HepG2 (cell line): ENCODE data around the gene STEAP2. TPM values are rescaled to one million over a fixed set of nuclear protein-coding genes. Genes with fewer than 3 reads are reported as not detected.
A peak's percentile ranks its signal among the peaks of the same experiment; 100 is the strongest.

Source experiments
- CHD4 ChIP-seq: fragments of 200-600 bp; sonication (generic); IDR thresholded peaks from 2 replicates; pipeline ENCODE4 v1.7.0; 2017; ENCODE audit warnings: mild to moderate bottlenecking, low read length, borderline replicate concordance
- EEA1 ChIP-seq: sonication (generic); formaldehyde crosslinking; IDR thresholded peaks from 2 replicates; pipeline ENCODE4 v1.5.1; 2020; ENCODE audit warnings: mild to moderate bottlenecking, missing genetic modification reagents, borderline replicate concordance
- POLR2AphosphoS2 ChIP-seq: IDR thresholded peaks from 2 replicates; pipeline ENCODE4 v1.6.1; 2011; ENCODE audit warnings: low read depth, low read length, improper control_type of control experiment
- RFXANK ChIP-seq: IDR thresholded peaks from 2 replicates; pipeline ENCODE4 v1.6.1; 2016
- SMARCE1 ChIP-seq: fragments of 450-650 bp; IDR thresholded peaks from 2 replicates; pipeline ENCODE4 v1.6.1; 2017; ENCODE audit warnings: borderline replicate concordance
- SOX13 ChIP-seq, 3 experiments: fragments of 450-650 bp in 1 of 3; sonication (generic) in 1 of 3; formaldehyde crosslinking in 1 of 3; IDR thresholded peaks in 2 of 3; conservative IDR thresholded peaks in 1 of 3; 2 replicates each; pipeline versions ENCODE4 v1.5.0 to v1.6.1; 2016 to 2020; ENCODE audit warnings: antibody characterized with exemption in 1 of 3, mild to moderate bottlenecking in 1 of 3, missing compliant biosample characterization in 1 of 3, missing genetic modification reagents in 1 of 3, moderate library complexity in 1 of 3
- SRF ChIP-seq: IDR thresholded peaks from 2 replicates; pipeline ENCODE4 v1.6.1; 2011; ENCODE audit warnings: mild to moderate bottlenecking, low read depth, low read length, moderate library complexity
- U2AF1 ChIP-seq: fragments of 200-400 bp; formaldehyde crosslinking; optimal IDR thresholded peaks from 2 replicates; pipeline ENCODE3; 2017; ENCODE audit warnings: mild to moderate bottlenecking, low read depth, low read length
- ZNF251 ChIP-seq: sonication (generic); formaldehyde crosslinking; IDR thresholded peaks from 2 replicates; pipeline ENCODE4 v1.9.0; 2021; ENCODE audit warnings: mild to moderate bottlenecking, missing genetic modification reagents
- ZNF737 ChIP-seq: sonication (generic); formaldehyde crosslinking; IDR thresholded peaks from 2 replicates; pipeline ENCODE4 v1.5.0; 2020; ENCODE audit warnings: missing genetic modification reagents, mild to moderate bottlenecking, borderline replicate concordance
- polyA plus RNA-seq, 8 experiments: library from polyadenylated mRNA; depleted of rRNA in 3 of 8; stranded (reverse) in 7 of 8; unstranded in 1 of 8; fragments of >200 nt; fragmentation: Illumina TruSeq in 4 of 8; extraction: Trizol in 4 of 8; gene quantifications; 2 replicates each; pipeline versions ENCODE4 v1.2.1 to v1.2.3, GENCODE V29; 2011 to 2016; ENCODE audit warnings: low read depth in 4 of 8, missing spikeins in 1 of 8, mixed read lengths in 1 of 8; ENCODE audit not compliant: insufficient read depth in 1 of 8
- total RNA-seq, 5 experiments: library from RNA; depleted of rRNA; stranded (reverse); fragments of >200 nt; fragmentation: Illumina TruSeq; extraction: Trizol; gene quantifications; 2 replicates each; pipeline ENCODE4 v1.2.3, GENCODE V29; 2016; ENCODE audit warnings: low read depth in 1 of 5
- TF ChIP-seq, protein P1 (sequence below), 2 experiments: sonication (generic) in 1 of 2; formaldehyde crosslinking in 1 of 2; IDR thresholded peaks; 2 replicates each; pipeline versions ENCODE4 v1.4.0 to v1.6.1; 2016 to 2020; ENCODE audit warnings: borderline replicate concordance in 1 of 2, low read depth in 1 of 2, mild to moderate bottlenecking in 1 of 2, missing genetic modification reagents in 1 of 2
- TF ChIP-seq, protein P2 (sequence below): sonication (generic); formaldehyde crosslinking; IDR thresholded peaks from 2 replicates; pipeline ENCODE4 v1.9.0; 2022; ENCODE audit warnings: low read depth, missing genetic modification reagents
- TF ChIP-seq, protein P3 (sequence below): sonication (generic); formaldehyde crosslinking; IDR thresholded peaks from 2 replicates; pipeline ENCODE4 v1.8.1; 2022; ENCODE audit warnings: low read depth, mild to moderate bottlenecking, missing genetic modification reagents
- TF ChIP-seq, protein P4 (sequence below): sonication (generic); formaldehyde crosslinking; IDR thresholded peaks from 2 replicates; pipeline ENCODE4 v1.4.0; 2020; ENCODE audit warnings: missing genetic modification reagents

Gene STEAP2
- total and polyA plus RNA-seq, 2 of the 13 experiments (the other 11 are each of a cell fraction or from before 2014, with no cell fraction given), result 4.3 to 4.4 TPM

DNA sequence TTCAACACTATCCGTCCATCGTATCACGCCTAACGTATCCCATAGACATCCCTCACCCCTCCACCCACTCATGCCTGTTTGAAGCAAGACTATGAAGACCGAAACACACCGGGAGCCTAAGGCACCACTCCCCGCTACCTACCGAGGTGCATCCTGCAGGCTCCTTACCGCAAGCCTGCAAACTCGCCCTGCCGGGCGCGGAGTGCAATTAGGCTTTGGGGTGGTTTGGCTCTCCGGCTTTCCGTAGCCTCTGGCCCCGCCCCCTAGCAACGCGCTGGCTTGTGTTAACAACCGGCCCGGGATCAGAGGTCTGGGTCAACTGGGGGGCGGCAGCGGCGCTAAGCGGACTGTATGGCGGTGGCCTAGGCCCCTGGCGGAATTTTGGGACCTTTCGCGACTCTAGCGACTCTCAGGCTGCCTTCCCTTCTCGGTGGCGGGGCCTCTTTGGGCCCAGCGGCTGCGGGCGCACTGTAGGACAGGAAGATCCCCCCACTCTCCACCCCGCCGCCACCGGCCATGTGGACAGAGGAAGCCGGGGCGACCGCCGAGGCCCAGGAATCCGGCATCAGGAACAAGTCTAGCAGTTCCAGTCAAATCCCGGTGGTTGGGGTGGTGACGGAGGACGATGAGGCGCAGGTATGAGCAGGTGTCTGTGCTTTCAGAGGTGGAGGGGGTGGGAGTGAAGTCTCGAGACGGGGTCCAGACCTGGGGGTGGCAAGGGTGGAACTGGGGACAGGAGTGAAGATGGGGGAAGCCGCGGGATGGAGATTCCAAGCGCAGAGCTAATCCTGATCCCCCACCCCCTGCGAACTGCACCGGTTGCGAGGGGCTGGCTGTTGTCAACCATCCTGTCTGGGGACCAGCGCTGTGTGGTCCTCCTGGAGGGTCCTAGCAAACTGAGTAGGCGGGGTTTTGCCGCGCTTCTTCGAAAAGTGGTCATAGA lies 33.6 kb downstream of the STEAP2 start, which contains the start of gene CFAP69 (continued):
- TF ChIP-seq, protein P1, sequence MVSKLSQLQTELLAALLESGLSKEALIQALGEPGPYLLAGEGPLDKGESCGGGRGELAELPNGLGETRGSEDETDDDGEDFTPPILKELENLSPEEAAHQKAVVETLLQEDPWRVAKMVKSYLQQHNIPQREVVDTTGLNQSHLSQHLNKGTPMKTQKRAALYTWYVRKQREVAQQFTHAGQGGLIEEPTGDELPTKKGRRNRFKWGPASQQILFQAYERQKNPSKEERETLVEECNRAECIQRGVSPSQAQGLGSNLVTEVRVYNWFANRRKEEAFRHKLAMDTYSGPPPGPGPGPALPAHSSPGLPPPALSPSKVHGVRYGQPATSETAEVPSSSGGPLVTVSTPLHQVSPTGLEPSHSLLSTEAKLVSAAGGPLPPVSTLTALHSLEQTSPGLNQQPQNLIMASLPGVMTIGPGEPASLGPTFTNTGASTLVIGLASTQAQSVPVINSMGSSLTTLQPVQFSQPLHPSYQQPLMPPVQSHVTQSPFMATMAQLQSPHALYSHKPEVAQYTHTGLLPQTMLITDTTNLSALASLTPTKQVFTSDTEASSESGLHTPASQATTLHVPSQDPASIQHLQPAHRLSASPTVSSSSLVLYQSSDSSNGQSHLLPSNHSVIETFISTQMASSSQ (IDR thresholded peaks at IDR 0.05; ENCODE audit: low read depth), result no peak
- TF ChIP-seq, protein P1 (CRISPR knock-in tag; IDR thresholded peaks at IDR 0.05; ENCODE audit: borderline replicate concordance), result peak; percentile 79; the same call in 1 of the 2 replicates
- TF ChIP-seq SMARCE1 (no peak), SRF (no peak), ZNF737 (CRISPR knock-in tag) (no peak), CHD4 (no peak), ZNF251 (CRISPR knock-in tag) (no peak), U2AF1 (no peak), EEA1 (peak; percentile 42; the same call in 1 of the 2 replicates), SOX13 (IDR thresholded peaks at IDR 0.05) (no peak), SOX13 (CRISPR knock-in tag; conservative IDR thresholded peaks at IDR 0.05 in 1 of 2, IDR thresholded peaks at IDR 0.05 in 1 of 2) (peak in 1 of 2 experiments; percentile 9; a peak in 1 of 4 replicates), POLR2AphosphoS2 (no peak), RFXANK (CRISPR knock-in tag) (no peak)
- TF ChIP-seq, protein P2, sequence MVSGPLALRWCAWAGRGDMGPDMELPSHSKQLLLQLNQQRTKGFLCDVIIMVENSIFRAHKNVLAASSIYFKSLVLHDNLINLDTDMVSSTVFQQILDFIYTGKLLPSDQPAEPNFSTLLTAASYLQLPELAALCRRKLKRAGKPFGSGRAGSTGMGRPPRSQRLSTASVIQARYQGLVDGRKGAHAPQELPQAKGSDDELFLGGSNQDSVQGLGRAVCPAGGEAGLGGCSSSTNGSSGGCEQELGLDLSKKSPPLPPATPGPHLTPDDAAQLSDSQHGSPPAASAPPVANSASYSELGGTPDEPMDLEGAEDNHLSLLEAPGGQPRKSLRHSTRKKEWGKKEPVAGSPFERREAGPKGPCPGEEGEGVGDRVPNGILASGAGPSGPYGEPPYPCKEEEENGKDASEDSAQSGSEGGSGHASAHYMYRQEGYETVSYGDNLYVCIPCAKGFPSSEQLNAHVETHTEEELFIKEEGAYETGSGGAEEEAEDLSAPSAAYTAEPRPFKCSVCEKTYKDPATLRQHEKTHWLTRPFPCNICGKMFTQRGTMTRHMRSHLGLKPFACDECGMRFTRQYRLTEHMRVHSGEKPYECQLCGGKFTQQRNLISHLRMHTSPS (CRISPR knock-in tag), result no peak
- TF ChIP-seq, protein P3, sequence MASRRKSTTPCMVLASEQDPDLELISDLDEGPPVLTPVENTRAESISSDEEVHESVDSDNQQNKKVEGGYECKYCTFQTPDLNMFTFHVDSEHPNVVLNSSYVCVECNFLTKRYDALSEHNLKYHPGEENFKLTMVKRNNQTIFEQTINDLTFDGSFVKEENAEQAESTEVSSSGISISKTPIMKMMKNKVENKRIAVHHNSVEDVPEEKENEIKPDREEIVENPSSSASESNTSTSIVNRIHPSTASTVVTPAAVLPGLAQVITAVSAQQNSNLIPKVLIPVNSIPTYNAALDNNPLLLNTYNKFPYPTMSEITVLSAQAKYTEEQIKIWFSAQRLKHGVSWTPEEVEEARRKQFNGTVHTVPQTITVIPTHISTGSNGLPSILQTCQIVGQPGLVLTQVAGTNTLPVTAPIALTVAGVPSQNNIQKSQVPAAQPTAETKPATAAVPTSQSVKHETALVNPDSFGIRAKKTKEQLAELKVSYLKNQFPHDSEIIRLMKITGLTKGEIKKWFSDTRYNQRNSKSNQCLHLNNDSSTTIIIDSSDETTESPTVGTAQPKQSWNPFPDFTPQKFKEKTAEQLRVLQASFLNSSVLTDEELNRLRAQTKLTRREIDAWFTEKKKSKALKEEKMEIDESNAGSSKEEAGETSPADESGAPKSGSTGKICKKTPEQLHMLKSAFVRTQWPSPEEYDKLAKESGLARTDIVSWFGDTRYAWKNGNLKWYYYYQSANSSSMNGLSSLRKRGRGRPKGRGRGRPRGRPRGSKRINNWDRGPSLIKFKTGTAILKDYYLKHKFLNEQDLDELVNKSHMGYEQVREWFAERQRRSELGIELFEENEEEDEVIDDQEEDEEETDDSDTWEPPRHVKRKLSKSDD, result no peak
- TF ChIP-seq, protein P4, sequence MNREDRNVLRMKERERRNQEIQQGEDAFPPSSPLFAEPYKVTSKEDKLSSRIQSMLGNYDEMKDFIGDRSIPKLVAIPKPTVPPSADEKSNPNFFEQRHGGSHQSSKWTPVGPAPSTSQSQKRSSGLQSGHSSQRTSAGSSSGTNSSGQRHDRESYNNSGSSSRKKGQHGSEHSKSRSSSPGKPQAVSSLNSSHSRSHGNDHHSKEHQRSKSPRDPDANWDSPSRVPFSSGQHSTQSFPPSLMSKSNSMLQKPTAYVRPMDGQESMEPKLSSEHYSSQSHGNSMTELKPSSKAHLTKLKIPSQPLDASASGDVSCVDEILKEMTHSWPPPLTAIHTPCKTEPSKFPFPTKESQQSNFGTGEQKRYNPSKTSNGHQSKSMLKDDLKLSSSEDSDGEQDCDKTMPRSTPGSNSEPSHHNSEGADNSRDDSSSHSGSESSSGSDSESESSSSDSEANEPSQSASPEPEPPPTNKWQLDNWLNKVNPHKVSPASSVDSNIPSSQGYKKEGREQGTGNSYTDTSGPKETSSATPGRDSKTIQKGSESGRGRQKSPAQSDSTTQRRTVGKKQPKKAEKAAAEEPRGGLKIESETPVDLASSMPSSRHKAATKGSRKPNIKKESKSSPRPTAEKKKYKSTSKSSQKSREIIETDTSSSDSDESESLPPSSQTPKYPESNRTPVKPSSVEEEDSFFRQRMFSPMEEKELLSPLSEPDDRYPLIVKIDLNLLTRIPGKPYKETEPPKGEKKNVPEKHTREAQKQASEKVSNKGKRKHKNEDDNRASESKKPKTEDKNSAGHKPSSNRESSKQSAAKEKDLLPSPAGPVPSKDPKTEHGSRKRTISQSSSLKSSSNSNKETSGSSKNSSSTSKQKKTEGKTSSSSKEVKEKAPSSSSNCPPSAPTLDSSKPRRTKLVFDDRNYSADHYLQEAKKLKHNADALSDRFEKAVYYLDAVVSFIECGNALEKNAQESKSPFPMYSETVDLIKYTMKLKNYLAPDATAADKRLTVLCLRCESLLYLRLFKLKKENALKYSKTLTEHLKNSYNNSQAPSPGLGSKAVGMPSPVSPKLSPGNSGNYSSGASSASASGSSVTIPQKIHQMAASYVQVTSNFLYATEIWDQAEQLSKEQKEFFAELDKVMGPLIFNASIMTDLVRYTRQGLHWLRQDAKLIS (CRISPR knock-in tag), result no peak
